Measurements from ENCODE around the gene DNAJB2.

The DNAJB2 gene

GRCh38 chr2:219332542-219332941 is 53.4 kb downstream of the DNAJB2 start, which contains the start of gene RESP18:
TSS of gene RESP18 (minus strand) at chr2:219332744.
- TF ChIP-seq CTCF (IDR thresholded peaks at IDR 0.05; ENCODE audit: low read depth, low read length, missing control alignments): no peak
- DNase-seq (ENCODE audit: low read depth): no peak
- H3K4me3 ChIP-seq (ENCODE audit: low read depth, low read length): no peak within 1 kb of the TSS

GRCh38 chr2:219334076-219334475 is 54.9 kb downstream of the DNAJB2 start:
- no peak overlapping the region for H3K4me3 ChIP-seq (ENCODE audit: low read depth, low read length)
- TF ChIP-seq CTCF (IDR thresholded peaks at IDR 0.05; ENCODE audit: low read depth, low read length, missing control alignments): no peak
- no peak for DNase-seq (ENCODE audit: low read depth)

- no peak for TF ChIP-seq CTCF (IDR thresholded peaks at IDR 0.05; ENCODE audit: low read depth, low read length, missing control alignments)
Observed at GRCh38 chr2:219335373-219335786, 56.2 kb downstream of the DNAJB2 start.

More at GRCh38 chr2:219335373-219335786, 56.2 kb downstream of the DNAJB2 start:
- no peak for DNase-seq (ENCODE audit: low read depth)
- no peak overlapping the region for H3K4me3 ChIP-seq (ENCODE audit: low read depth, low read length)

Measured in GM12864 (cell line).